ENCODE results near the gene CA10. TPM values are rescaled to one million over a fixed set of nuclear protein-coding genes. Genes with fewer than 3 reads are reported as not detected.

The CA10 gene
- total and polyA plus RNA-seq, 2 experiments from 2014 or later, result 0.92 to 1.5 TPM

- Mint-ChIP-seq H3K4me1 (no peaks in the 10 kb centered on the region), H3K4me3 (no peak overlapping the region), H3K36me3 (ENCODE audit: low read depth) (no peaks in the 10 kb centered on the region), H3K27ac (no peak overlapping the region), H3K27me3 (ENCODE audit: insufficient read depth, low read depth, poor library complexity) (peaks cover 3% of the 10 kb centered on the region), H3K9me3 (no peaks in the 10 kb centered on the region)
- ATAC-seq, result no peak
- Histone ChIP-seq H3K27ac (ENCODE audit: low read depth) (no peak overlapping the region), H3K4me1 (ENCODE audit: insufficient read depth) (no peaks in the 10 kb centered on the region), H3K4me2 (no peak overlapping the region), H3K4me3 (no peak overlapping the region), H3K36me3 (ENCODE audit: insufficient read depth) (no peaks in the 10 kb centered on the region), H2AFZ (no peak overlapping the region), H3F3A (replicated peaks; ENCODE audit: low read depth) (no peaks in the 10 kb centered on the region), H3K79me2 (replicated peaks; ENCODE audit: insufficient read depth) (no peaks in the 10 kb centered on the region), H3K27me3 (ENCODE audit: insufficient read depth) (no peaks in the 10 kb centered on the region), H4K20me1 (replicated peaks; ENCODE audit: insufficient read depth) (no peaks in the 10 kb centered on the region), H3K9me2 (ENCODE audit: insufficient read depth) (no peaks in the 10 kb centered on the region)
- no peak for TF ChIP-seq ZNF331 (CRISPR knock-in tag; IDR thresholded peaks at IDR 0.05; ENCODE audit: low read depth)
- TF ChIP-seq CTCF (conservative IDR thresholded peaks at IDR 0.05; ENCODE audit: low read depth in 2 of 2), result no peak
- no peak for TF ChIP-seq ZNF462 (CRISPR knock-in tag; IDR thresholded peaks at IDR 0.05)
- no peak for TF ChIP-seq EZH2phosphoT487 (IDR thresholded peaks at IDR 0.05; ENCODE audit: unreplicated experiment)
- no peak for TF ChIP-seq EZH2 (IDR thresholded peaks at IDR 0.05; ENCODE audit: low read depth, unreplicated experiment)
- TF ChIP-seq NANOG (IDR thresholded peaks at IDR 0.05; ENCODE audit: borderline replicate concordance), result no peak
- TF ChIP-seq CREB1 (CRISPR knock-in tag; IDR thresholded peaks at IDR 0.05; ENCODE audit: low read depth), result no peak
- no peak for TF ChIP-seq ZNF114 (CRISPR knock-in tag; IDR thresholded peaks at IDR 0.05)
- no peak for TF ChIP-seq REST (IDR thresholded peaks at IDR 0.05; ENCODE audit: unreplicated experiment)
- no peak for TF ChIP-seq STAT1 (IDR thresholded peaks at IDR 0.05; ENCODE audit: unreplicated experiment)
- no peak for TF ChIP-seq POLR2AphosphoS5 (IDR thresholded peaks at IDR 0.05; ENCODE audit: low read depth)
- TF ChIP-seq JUNB (IDR thresholded peaks at IDR 0.05; ENCODE audit: unreplicated experiment), result no peak
- TF ChIP-seq ETS1 (IDR thresholded peaks at IDR 0.05), result no peak
- no peak for DNase-seq (ENCODE audit: low spot score)
Observed at GRCh38 chr17:51796026-51796425, 362.5 kb downstream of the CA10 start.

Data from GM23338 (cell line).